ENCODE data around the gene VPS26A. TPM values are rescaled to one million over a fixed set of nuclear protein-coding genes. Genes with fewer than 3 reads are reported as not detected.

The VPS26A gene
- total RNA-seq, 2 donors from 2014 or later = 29.5 to 46.3 TPM

- no peaks in the 10 kb centered on the region for H3K27me3 ChIP-seq (replicated peaks; ENCODE audit: insufficient read depth)
- peak overlapping the region; percentile 52 to 92 for H3K27ac ChIP-seq
- TF ChIP-seq CTCF (IDR thresholded peaks at IDR 0.05) = no peak
- no peak for ATAC-seq (ENCODE audit: insufficient number of reproducible peaks, low FRiP score, low read depth)
- H3K4me3 ChIP-seq = peak overlapping the region; percentile 79
- DNase-seq (ENCODE audit: low spot score) = no peak
- no peaks in the 10 kb centered on the region for H3K9me3 ChIP-seq
- H3K4me1 ChIP-seq (ENCODE audit: control insufficient read depth in 1 of 2, low read depth in 2 of 2) = peaks cover 4 to 44% of the 10 kb centered on the region in 2 donors
- H3K36me3 ChIP-seq = no peaks in the 10 kb centered on the region
Measured at GRCh38 chr10:69089638-69090599, 34.1 kb upstream of the VPS26A start.

GRCh38 chr10:69090685-69091084, 33.3 kb upstream of the VPS26A start:
- Histone ChIP-seq H3K36me3 (no peaks in the 10 kb centered on the region), H3K4me1 (ENCODE audit: control insufficient read depth in 1 of 2, low read depth in 2 of 2) (peaks cover 4 to 43% of the 10 kb centered on the region in 2 donors), H3K27me3 (replicated peaks; ENCODE audit: insufficient read depth) (no peaks in the 10 kb centered on the region), H3K9me3 (no peaks in the 10 kb centered on the region), H3K27ac (peak overlapping the region; percentile 52 to 92), H3K4me3 (peak overlapping the region; percentile 79)
- DNase-seq (ENCODE audit: low spot score) (no peak), ATAC-seq (ENCODE audit: insufficient number of reproducible peaks, low FRiP score, low read depth) (no peak)
- no peak for TF ChIP-seq CTCF (IDR thresholded peaks at IDR 0.05)

- H3K4me1 ChIP-seq (ENCODE audit: control insufficient read depth in 1 of 2, low read depth in 2 of 2) = peaks cover 4 to 38% of the 10 kb centered on the region in 2 donors
- no peaks in the 10 kb centered on the region for H3K36me3 ChIP-seq
- ATAC-seq (ENCODE audit: insufficient number of reproducible peaks, low FRiP score, low read depth) (no peak), DNase-seq (ENCODE audit: low spot score) (no peak)
- H3K27ac ChIP-seq = peak overlapping the region in 1 of 2 donors; percentile 92
- no peaks in the 10 kb centered on the region for H3K27me3 ChIP-seq (replicated peaks; ENCODE audit: insufficient read depth)
- H3K9me3 ChIP-seq = no peaks in the 10 kb centered on the region
- no peak for TF ChIP-seq CTCF (IDR thresholded peaks at IDR 0.05)
- peak overlapping the region; percentile 79 for H3K4me3 ChIP-seq
Measured at GRCh38 chr10:69091143-69091651, 32.8 kb upstream of the VPS26A start.

- ATAC-seq (ENCODE audit: insufficient number of reproducible peaks, low FRiP score, low read depth) = peak; percentile 85
- H3K36me3 ChIP-seq = peaks cover 2% of the 10 kb centered on the region
- peak; percentile 82 for TF ChIP-seq CTCF (IDR thresholded peaks at IDR 0.05)
- H3K4me3 ChIP-seq = peak overlapping the region; percentile 39
- DNase-seq (ENCODE audit: low spot score) = peak; percentile 81
- no peak overlapping the region for H3K27ac ChIP-seq
- no peaks in the 10 kb centered on the region for H3K27me3 ChIP-seq (replicated peaks; ENCODE audit: insufficient read depth)
- H3K4me1 ChIP-seq (ENCODE audit: control insufficient read depth in 1 of 2, low read depth in 2 of 2) = peaks cover 0 to 26% of the 10 kb centered on the region in 2 donors
- no peaks in the 10 kb centered on the region for H3K9me3 ChIP-seq
Measured at GRCh38 chr10:69092959-69093850, 30.8 kb upstream of the VPS26A start.

All from thoracic aorta (tissue), 2 donors.